HG02642 (cell line): ENCODE data around the gene TMEM204.
"Not testable (repeated sequence)": the region's sequence is repeated elsewhere in the genome, so short reads cannot be mapped to it uniquely, and the experiment has no call there.

Experiments
- ATAC-seq: cut with Tn5 transposase; IDR thresholded peaks from one replicate; pipeline ENCODE4 v1.9.1; 2021; ENCODE audit warnings: mild to moderate bottlenecking; ENCODE audit not compliant: unreplicated experiment, poor library complexity

TMEM204 gene

DNA sequence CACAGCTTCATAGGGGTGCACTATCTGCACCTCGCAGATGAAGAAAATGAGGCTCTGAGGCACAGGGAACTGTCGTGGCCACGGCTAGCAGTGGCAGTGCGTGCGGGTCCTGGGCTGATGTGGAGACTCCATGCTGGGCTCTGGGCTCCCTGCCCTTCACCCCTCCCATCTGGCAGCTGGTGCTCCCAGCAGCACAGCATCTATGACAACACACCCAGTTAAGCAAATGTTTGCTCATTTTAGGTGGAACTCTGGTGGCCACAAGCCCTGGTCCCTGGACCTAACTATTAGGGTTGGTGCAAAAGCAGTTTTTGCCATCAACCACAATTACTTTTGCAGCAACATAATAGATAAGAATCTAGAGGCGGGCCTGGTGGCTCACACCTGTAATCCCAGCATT lies 47.5 kb downstream of the TMEM204 start:
- ATAC-seq = no peak

DNA sequence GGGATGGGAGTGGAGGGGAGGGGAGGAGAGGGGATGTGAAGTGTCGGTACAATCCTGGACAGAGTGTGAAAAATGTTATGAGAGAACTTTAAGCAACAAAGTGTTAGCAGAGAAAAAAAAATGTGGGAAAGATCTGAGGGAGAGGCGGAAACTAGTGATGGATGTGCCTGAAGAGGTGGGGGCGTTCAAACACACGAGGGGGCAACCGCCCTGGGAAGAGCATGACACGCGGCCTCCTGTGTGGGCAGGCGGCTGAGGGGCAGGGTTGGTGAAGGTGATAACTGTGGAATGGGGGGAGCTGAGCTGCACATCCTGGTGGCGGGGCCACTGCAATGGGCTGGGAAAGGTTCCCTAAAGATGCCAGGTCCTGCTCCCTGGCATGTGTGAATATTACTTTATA lies 48.3 kb downstream of the TMEM204 start:
- ATAC-seq = no peak

- ATAC-seq = no peak
These were observed 49.7 kb downstream of the TMEM204 start for GRCh38 chr16:1583180-1583579.

- ATAC-seq = no peak
These were observed 51.5 kb downstream of the TMEM204 start for GRCh38 chr16:1584926-1585484.

- no peak for ATAC-seq
These were observed 56.9 kb downstream of the TMEM204 start for GRCh38 chr16:1590366-1590765.

- no peak for ATAC-seq
These were observed 57.7 kb downstream of the TMEM204 start for GRCh38 chr16:1590930-1591705.

DNA sequence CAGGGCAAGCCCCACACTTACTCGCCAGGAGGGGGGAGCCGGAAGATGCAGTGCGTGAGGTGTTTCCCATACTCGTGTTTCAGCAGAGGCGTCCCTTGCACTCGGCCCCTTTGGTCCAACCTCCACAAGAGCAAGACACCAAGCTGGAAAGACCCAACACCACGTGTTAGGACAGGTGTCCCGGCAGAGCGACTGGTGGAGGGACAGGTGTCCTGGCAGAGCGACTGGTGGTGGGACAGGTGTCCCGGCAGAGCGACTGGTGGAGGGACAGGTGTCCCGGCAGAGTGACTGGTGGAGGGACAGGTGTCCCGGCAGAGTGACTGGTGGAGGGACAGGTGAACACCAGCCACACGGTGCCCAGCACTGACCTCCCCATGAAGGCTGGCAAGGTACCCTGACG lies 59.0 kb downstream of the TMEM204 start:
- ATAC-seq = no peak

- not testable (repeated sequence) for ATAC-seq
These were observed 62.0 kb downstream of the TMEM204 start for GRCh38 chr16:1595511-1595910.

GRCh38 chr16:1596516-1596915 lies 63.0 kb downstream of the TMEM204 start:
- ATAC-seq = no peak

DNA sequence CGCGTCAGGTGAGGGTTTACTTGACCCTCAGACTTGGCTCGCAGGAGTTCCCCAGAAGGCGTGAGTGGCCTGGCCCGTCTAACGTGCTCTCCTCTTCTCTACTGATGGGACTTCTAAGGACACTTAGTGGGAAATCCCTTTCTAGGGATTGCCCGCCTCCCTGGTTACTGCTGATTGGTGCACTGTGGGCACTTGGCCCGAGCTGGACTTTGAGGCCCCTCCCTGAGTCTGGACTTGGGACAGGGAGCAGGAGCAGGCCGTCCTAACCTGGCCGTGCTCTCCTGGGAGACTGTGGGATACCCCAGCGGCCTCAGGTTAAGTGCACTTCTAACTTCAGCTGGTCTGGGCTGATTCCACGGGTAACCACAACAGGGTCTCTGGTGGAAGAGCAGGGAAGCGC lies 63.7 kb downstream of the TMEM204 start:
- no peak for ATAC-seq

- no peak for ATAC-seq
These were observed 67.6 kb downstream of the TMEM204 start for GRCh38 chr16:1601031-1601430.

- ATAC-seq = no peak
These were observed 68.0 kb downstream of the TMEM204 start for GRCh38 chr16:1601489-1601888.

- no peak for ATAC-seq
These were observed 68.8 kb downstream of the TMEM204 start for GRCh38 chr16:1602285-1602684.
